ENCODE measurements around the gene C9orf78.

Gene C9orf78

GRCh38 chr9:129875687-129876395 lies 40.8 kb upstream of the C9orf78 start:
- Histone ChIP-seq H3K9ac (no peak overlapping the region), H3K27me3 (no peaks in the 10 kb centered on the region), H3K4me2 (no peak overlapping the region), H4K20me1 (no peaks in the 10 kb centered on the region), H3K36me3 (peaks cover 46% of the 10 kb centered on the region), H3K4me3 (no peak overlapping the region), H3K4me1 (no peaks in the 10 kb centered on the region), H3K27ac (no peak overlapping the region), H3K9me3 (no peaks in the 10 kb centered on the region)
- TF ChIP-seq Cebpa-rat (IDR thresholded peaks at IDR 0.05): no peak

- no peaks in the 10 kb centered on the region for H3K4me1 ChIP-seq
These were observed 40.1 kb upstream of the C9orf78 start for GRCh38 chr9:129875181-129875611.

GRCh38 chr9:129874261-129875101 lies 39.4 kb upstream of the C9orf78 start:
- H3K4me2 ChIP-seq: no peak overlapping the region
- no peaks in the 10 kb centered on the region for H3K4me1 ChIP-seq
- H3K4me3 ChIP-seq: no peak overlapping the region
- H3K9me3 ChIP-seq: no peaks in the 10 kb centered on the region
- peaks cover 46% of the 10 kb centered on the region for H3K36me3 ChIP-seq
- H3K27ac ChIP-seq: no peak overlapping the region
- no peaks in the 10 kb centered on the region for H4K20me1 ChIP-seq
- TF ChIP-seq Cebpa-rat (IDR thresholded peaks at IDR 0.05): no peak
- no peak overlapping the region for H3K9ac ChIP-seq
- no peaks in the 10 kb centered on the region for H3K27me3 ChIP-seq

More at GRCh38 chr9:129875181-129875611, 40.1 kb upstream of the C9orf78 start:
- no peak overlapping the region for H3K9ac ChIP-seq
- no peak for TF ChIP-seq Cebpa-rat (IDR thresholded peaks at IDR 0.05)
- peaks cover 46% of the 10 kb centered on the region for H3K36me3 ChIP-seq
- no peak overlapping the region for H3K4me2 ChIP-seq
- no peaks in the 10 kb centered on the region for H3K27me3 ChIP-seq
- H3K27ac ChIP-seq: no peak overlapping the region
- no peak overlapping the region for H3K4me3 ChIP-seq
- H4K20me1 ChIP-seq: no peaks in the 10 kb centered on the region
- no peaks in the 10 kb centered on the region for H3K9me3 ChIP-seq

GRCh38 chr9:129873563-129874190 lies 38.6 kb upstream of the C9orf78 start:
- no peaks in the 10 kb centered on the region for H3K27me3 ChIP-seq
- H3K36me3 ChIP-seq: peaks cover 46% of the 10 kb centered on the region
- no peak overlapping the region for H3K4me2 ChIP-seq
- no peaks in the 10 kb centered on the region for H4K20me1 ChIP-seq
- H3K27ac ChIP-seq: no peak overlapping the region
- no peak overlapping the region for H3K9ac ChIP-seq
- TF ChIP-seq Cebpa-rat (IDR thresholded peaks at IDR 0.05): no peak
- peaks cover 7% of the 10 kb centered on the region for H3K4me1 ChIP-seq
- no peaks in the 10 kb centered on the region for H3K9me3 ChIP-seq
- no peak overlapping the region for H3K4me3 ChIP-seq

- TF ChIP-seq Cebpa-rat (IDR thresholded peaks at IDR 0.05): no peak
- H3K36me3 ChIP-seq: peaks cover 38% of the 10 kb centered on the region
These were observed 36.0 kb upstream of the C9orf78 start for GRCh38 chr9:129871046-129871445.

GRCh38 chr9:129869585-129870501 lies 34.8 kb upstream of the C9orf78 start:
- TF ChIP-seq Cebpa-rat (IDR thresholded peaks at IDR 0.05): no peak
- Histone ChIP-seq H4K20me1 (no peaks in the 10 kb centered on the region), H3K36me3 (peaks cover 32% of the 10 kb centered on the region), H3K9me3 (no peaks in the 10 kb centered on the region), H3K27me3 (no peaks in the 10 kb centered on the region), H3K27ac (no peak overlapping the region), H3K9ac (no peak overlapping the region), H3K4me2 (peak overlapping the region; percentile 24; the same call in 1 of the 2 replicates), H3K4me1 (peaks cover 46% of the 10 kb centered on the region), H3K4me3 (no peak overlapping the region)

More at GRCh38 chr9:129871046-129871445, 36.0 kb upstream of the C9orf78 start:
- Histone ChIP-seq H4K20me1 (no peaks in the 10 kb centered on the region), H3K9ac (no peak overlapping the region), H3K4me2 (no peak overlapping the region), H3K4me1 (peaks cover 34% of the 10 kb centered on the region), H3K27ac (no peak overlapping the region), H3K9me3 (no peaks in the 10 kb centered on the region), H3K27me3 (no peaks in the 10 kb centered on the region), H3K4me3 (no peak overlapping the region)

- peaks cover 54% of the 10 kb centered on the region for H3K4me1 ChIP-seq
- H3K9ac ChIP-seq: no peak overlapping the region
- H4K20me1 ChIP-seq: no peaks in the 10 kb centered on the region
- no peak for TF ChIP-seq Cebpa-rat (IDR thresholded peaks at IDR 0.05)
- no peaks in the 10 kb centered on the region for H3K27me3 ChIP-seq
- H3K9me3 ChIP-seq: no peaks in the 10 kb centered on the region
- peaks cover 24% of the 10 kb centered on the region for H3K36me3 ChIP-seq
- no peak overlapping the region for H3K4me3 ChIP-seq
- H3K4me2 ChIP-seq: peak overlapping the region; percentile 24
- H3K27ac ChIP-seq: peak overlapping the region; percentile 55
These were observed 33.9 kb upstream of the C9orf78 start for GRCh38 chr9:129868872-129869486.

- H4K20me1 ChIP-seq: no peaks in the 10 kb centered on the region
- H3K4me2 ChIP-seq: peak overlapping the region; percentile 24
- H3K27ac ChIP-seq: peak overlapping the region; percentile 55
- peaks cover 17% of the 10 kb centered on the region for H3K36me3 ChIP-seq
- peaks cover 62% of the 10 kb centered on the region for H3K4me1 ChIP-seq
- TF ChIP-seq Cebpa-rat (IDR thresholded peaks at IDR 0.05): no peak
- H3K9me3 ChIP-seq: no peaks in the 10 kb centered on the region
- no peaks in the 10 kb centered on the region for H3K27me3 ChIP-seq
- H3K9ac ChIP-seq: no peak overlapping the region
- H3K4me3 ChIP-seq: no peak overlapping the region
These were observed 33.2 kb upstream of the C9orf78 start for GRCh38 chr9:129868023-129868871.
